Type B pancreatic cell (in vitro differentiated cells): ENCODE measurements around the gene MTHFS. TPM values are rescaled to one million over a fixed set of nuclear protein-coding genes. Genes with fewer than 3 reads are reported as not detected.
A peak's percentile ranks its signal among the peaks of the same experiment; 100 is the strongest.
"Not testable (repeated sequence)": the region's sequence is repeated elsewhere in the genome, so short reads cannot be mapped to it uniquely, and the experiment has no call there.

Source experiments
- DNase-seq: peaks from one replicate; pipeline ENCODE4 v3.0.0; 2021; ENCODE audit warnings: mixed read lengths; ENCODE audit not compliant: unreplicated experiment; ENCODE audit errors: extremely low spot score
- H3K27ac Mint-ChIP-seq: 2 replicates; pipeline ENCODE4 v1.8.0; 2021; ENCODE audit warnings: mild to moderate bottlenecking, mixed read lengths
- H3K27me3 Mint-ChIP-seq: 2 replicates; pipeline ENCODE4 v1.8.0; 2021; ENCODE audit warnings: mixed read lengths
- H3K36me3 Mint-ChIP-seq: 2 replicates; pipeline ENCODE4 v1.8.0; 2021; ENCODE audit warnings: mixed read lengths
- H3K4me1 Mint-ChIP-seq: one replicate; pipeline ENCODE4 v1.8.0; 2021; ENCODE audit warnings: mixed read lengths; ENCODE audit not compliant: unreplicated experiment
- H3K4me3 Mint-ChIP-seq: 2 replicates; pipeline ENCODE4 v1.8.0; 2021; ENCODE audit warnings: mild to moderate bottlenecking, mixed read lengths
- H3K9me3 Mint-ChIP-seq: 2 replicates; pipeline ENCODE4 v1.8.0; 2021; ENCODE audit warnings: mixed read lengths
- total RNA-seq: library from RNA; stranded (reverse); gene quantifications from 2 replicates; pipeline ENCODE4 v1.2.1, GENCODE V29; 2021; ENCODE audit warnings: low replicate concordance
- TF ChIP-seq, protein P1 (sequence below): fragments of 200-600 bp; sonication (generic); conservative IDR thresholded peaks from 2 replicates; pipeline ENCODE4 v1.5.0; 2021; ENCODE audit warnings: antibody characterized with exemption, mild to moderate bottlenecking

Gene MTHFS
- total RNA-seq, 1 donor from 2014 or later: 27.6 TPM

DNA sequence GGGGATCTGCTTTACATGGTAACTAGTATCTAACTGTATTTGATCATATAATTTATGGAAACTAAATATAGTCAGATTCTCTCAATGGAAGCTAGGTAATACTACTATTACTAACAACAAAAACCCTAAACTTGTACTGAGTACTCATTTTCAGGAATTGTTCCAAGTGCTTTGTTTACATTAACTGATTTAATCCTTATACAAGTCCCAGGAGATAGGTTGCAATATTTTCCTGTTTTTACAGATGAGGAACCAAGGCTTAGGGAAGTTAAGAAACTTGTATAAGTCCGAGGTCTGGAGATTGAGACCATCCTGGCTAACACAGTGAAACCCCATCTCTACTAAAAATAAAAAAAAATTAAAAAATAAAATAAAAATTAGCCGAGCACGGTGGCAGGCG is 7.5 kb upstream of the MTHFS start:
- Mint-ChIP-seq H3K9me3 (peaks cover under 1% of the 10 kb centered on the region), H3K27ac (no peak overlapping the region), H3K36me3 (peaks cover 23% of the 10 kb centered on the region), H3K4me1 (peaks cover 6% of the 10 kb centered on the region), H3K4me3 (no peak overlapping the region), H3K27me3 (no peaks in the 10 kb centered on the region)
- TF ChIP-seq, protein P1, sequence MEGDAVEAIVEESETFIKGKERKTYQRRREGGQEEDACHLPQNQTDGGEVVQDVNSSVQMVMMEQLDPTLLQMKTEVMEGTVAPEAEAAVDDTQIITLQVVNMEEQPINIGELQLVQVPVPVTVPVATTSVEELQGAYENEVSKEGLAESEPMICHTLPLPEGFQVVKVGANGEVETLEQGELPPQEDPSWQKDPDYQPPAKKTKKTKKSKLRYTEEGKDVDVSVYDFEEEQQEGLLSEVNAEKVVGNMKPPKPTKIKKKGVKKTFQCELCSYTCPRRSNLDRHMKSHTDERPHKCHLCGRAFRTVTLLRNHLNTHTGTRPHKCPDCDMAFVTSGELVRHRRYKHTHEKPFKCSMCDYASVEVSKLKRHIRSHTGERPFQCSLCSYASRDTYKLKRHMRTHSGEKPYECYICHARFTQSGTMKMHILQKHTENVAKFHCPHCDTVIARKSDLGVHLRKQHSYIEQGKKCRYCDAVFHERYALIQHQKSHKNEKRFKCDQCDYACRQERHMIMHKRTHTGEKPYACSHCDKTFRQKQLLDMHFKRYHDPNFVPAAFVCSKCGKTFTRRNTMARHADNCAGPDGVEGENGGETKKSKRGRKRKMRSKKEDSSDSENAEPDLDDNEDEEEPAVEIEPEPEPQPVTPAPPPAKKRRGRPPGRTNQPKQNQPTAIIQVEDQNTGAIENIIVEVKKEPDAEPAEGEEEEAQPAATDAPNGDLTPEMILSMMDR: no peak
- no peak for DNase-seq

DNA sequence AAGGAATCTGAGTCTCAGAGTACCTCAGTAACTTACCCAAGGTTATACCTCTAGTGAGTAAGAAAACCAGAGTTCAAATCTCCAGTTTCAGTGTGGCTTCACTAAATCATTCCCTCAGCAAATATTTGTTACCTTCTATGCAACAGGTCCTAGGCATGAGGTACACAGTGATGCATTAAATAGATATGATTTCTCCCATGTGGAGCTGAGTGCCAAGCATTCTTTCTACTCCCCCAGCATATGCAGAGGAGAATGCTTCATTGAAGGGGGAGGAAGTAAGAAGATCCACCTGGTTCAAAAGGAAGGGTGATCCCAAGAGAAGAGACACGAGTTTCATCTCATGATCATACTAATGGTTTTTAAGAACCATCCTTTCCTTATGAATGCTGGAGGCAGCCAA is 6.8 kb upstream of the MTHFS start:
- H3K9me3 Mint-ChIP-seq: no peaks in the 10 kb centered on the region
- TF ChIP-seq, protein P1: no peak
- no peak for DNase-seq
- no peaks in the 10 kb centered on the region for H3K27me3 Mint-ChIP-seq
- no peak overlapping the region for H3K27ac Mint-ChIP-seq
- peaks cover 6% of the 10 kb centered on the region for H3K4me1 Mint-ChIP-seq
- H3K36me3 Mint-ChIP-seq: peaks cover 23% of the 10 kb centered on the region
- no peak overlapping the region for H3K4me3 Mint-ChIP-seq

DNA sequence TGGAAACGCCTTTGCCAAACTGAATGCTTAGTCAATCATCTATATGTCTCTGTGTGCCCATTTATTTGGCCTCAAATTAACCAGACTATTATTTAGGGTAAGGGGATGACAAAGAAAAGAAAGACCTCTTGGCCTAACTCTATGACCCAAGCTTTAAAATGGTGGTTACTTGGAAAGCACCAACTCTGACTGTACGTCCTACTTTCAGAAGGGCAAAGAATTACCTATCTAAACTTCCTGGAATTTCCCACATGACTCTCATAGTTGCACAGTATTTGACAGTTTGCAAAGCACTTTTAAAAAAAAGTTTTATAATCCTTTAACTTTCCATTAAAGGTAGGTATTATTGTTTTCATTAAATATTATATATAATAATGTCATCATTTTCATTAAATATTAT is 6.3 kb upstream of the MTHFS start:
- TF ChIP-seq, protein P1: no peak
- peaks cover 23% of the 10 kb centered on the region for H3K36me3 Mint-ChIP-seq

DNA sequence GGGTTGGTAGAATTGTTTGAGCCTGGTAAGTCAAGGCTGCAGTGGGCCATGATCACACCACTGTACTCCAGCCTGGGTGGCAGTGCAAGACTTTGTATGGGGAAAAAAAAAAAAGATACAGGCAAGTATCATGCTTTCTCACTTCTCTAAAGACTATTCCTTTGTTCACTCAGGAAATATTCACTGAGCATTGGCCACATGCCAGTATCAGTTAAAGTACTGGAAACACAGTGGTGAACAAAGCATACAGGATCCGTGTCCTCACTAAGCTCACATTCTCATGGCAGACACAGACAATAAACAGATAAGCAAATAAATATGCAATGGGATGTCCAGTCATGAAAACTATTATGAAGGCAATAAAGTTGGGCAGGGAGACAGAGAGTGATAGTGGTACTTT is 5.1 kb upstream of the MTHFS start:
- TF ChIP-seq, protein P1: no peak
- no peak for DNase-seq
- Mint-ChIP-seq H3K9me3 (no peaks in the 10 kb centered on the region), H3K4me3 (no peak overlapping the region), H3K36me3 (peaks cover 22% of the 10 kb centered on the region), H3K4me1 (peaks cover 11% of the 10 kb centered on the region), H3K27ac (no peak overlapping the region), H3K27me3 (no peaks in the 10 kb centered on the region)

More for the DNA sequence above, 6.3 kb upstream of the MTHFS start:
- Mint-ChIP-seq H3K9me3 (no peaks in the 10 kb centered on the region), H3K27ac (no peak overlapping the region), H3K4me3 (no peak overlapping the region), H3K4me1 (peaks cover 10% of the 10 kb centered on the region), H3K27me3 (no peaks in the 10 kb centered on the region)
- DNase-seq: no peak

DNA sequence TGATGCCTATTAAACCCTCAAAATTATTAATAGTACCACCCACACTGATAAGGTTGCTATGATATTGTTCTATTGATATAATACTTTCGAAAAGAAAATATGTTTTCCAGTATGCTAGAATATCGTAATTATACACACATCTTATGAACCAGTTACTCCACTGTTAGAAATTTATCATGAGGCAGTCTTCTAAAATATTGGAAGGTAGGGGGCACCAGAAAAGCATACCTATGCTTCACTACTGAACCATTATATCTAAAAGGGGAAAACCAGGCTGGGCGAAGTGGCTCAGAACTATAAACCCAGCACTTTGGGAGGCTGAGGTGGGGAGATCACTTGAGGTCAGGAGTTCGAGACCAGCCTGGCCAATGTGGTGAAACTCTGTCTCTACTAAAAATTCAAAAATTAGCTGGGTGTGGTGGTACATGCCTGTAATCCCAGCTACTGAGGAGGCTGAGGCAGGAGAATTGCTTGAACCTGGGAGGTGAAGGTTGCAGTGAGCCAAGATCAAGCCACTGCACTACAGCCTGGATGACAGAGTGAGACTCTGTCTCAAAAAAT is 4.1 kb upstream of the MTHFS start:
- H3K9me3 Mint-ChIP-seq, H3K27ac Mint-ChIP-seq, DNase-seq, H3K27me3 Mint-ChIP-seq, H3K4me3 Mint-ChIP-seq: not testable (repeated sequence)
- H3K36me3 Mint-ChIP-seq: peaks cover 20% of the 10 kb centered on the region
- H3K4me1 Mint-ChIP-seq: peaks cover 18% of the 10 kb centered on the region

DNA sequence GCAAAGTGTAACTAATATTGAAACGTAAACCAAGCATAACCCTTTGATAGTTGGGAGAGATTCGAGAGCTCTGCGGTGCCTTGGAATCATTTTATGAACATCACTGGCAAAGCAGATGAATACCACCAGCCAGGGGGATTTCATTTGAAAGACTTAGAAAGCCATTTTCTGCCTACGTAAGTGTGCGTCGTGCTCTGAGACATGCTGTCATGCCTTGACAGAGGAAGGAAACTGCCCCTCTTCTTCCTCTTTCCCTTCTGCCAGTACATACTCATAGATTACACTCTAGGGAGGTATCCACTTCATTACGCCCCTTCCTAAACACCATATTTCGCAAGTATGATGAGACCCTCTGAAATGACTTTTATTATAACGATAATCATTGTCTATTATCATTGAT is 3.3 kb upstream of the MTHFS start:
- no peak overlapping the region for H3K27ac Mint-ChIP-seq
- H3K36me3 Mint-ChIP-seq: peaks cover 18% of the 10 kb centered on the region
- DNase-seq: no peak
- no peaks in the 10 kb centered on the region for H3K27me3 Mint-ChIP-seq
- peaks cover 24% of the 10 kb centered on the region for H3K4me1 Mint-ChIP-seq
- H3K9me3 Mint-ChIP-seq: no peaks in the 10 kb centered on the region
- TF ChIP-seq, protein P1: no peak
- no peak overlapping the region for H3K4me3 Mint-ChIP-seq

DNA sequence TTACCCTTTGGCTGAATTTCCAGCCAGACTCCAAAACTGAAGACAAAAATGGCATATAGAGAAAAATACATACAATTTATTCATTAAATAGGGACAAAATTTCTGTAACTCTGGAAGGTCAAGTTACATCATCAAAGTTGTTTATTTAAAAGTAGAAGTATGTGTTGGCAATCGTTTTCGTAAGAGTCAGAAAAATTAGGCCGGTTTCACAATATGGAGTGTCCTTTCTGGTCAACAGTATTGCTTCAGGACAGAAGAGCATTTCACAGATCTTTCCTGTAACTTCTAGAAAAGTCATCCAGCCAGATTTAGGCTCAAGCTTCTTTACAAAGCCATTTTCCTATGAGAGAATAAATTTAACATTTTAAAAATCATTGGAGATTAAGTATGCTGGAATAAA is 2.0 kb upstream of the MTHFS start:
- peaks cover 24% of the 10 kb centered on the region for H3K4me1 Mint-ChIP-seq
- H3K36me3 Mint-ChIP-seq: peaks cover 13% of the 10 kb centered on the region
- H3K27ac Mint-ChIP-seq, H3K9me3 Mint-ChIP-seq, H3K27me3 Mint-ChIP-seq, DNase-seq: not testable (repeated sequence)
- peak overlapping the region; percentile 92 for H3K4me3 Mint-ChIP-seq
